HCT116 (cell line): Measurements from ENCODE around the gene H3-3A. TPM values are rescaled to one million over a fixed set of nuclear protein-coding genes. Genes with fewer than 3 reads are reported as not detected.

Source experiments
- ATAC-seq: fragments of 200-7000 bp; cut with Tn5 transposase; 2 replicates; pipeline ENCODE4 v1.9.1; 2020; ENCODE audit warnings: mild to moderate bottlenecking, moderate library complexity
- BruUV-seq: library from RNA; stranded (reverse); fragments of 400-500 nt; replicated peaks from 2 replicates; lab custom pipeline; 2021; lab: Mats Ljungman, UMichigan
- CTCF ChIA-PET: fragments of 300-600 bp; sonication (Branson Sonifier 250); formaldehyde crosslinking; loops from one replicate; lab custom pipeline; 2021; ENCODE audit warnings: antibody characterized with exemption; lab: Charles Lee
- POLR2A ChIA-PET: fragments of 300-600, 350-600 bp; sonication (Branson Sonifier 250); formaldehyde crosslinking; loops from one replicate; lab custom pipeline; 2021; ENCODE audit warnings: antibody characterized with exemption; lab: Charles Lee
- RAD21 ChIA-PET, 2 experiments: fragments of 300-600 bp; sonication (Branson Sonifier 250); formaldehyde crosslinking; loops; one replicate each; lab custom pipeline; 2023; ENCODE audit warnings: low total read pairs in 2 of 2; ENCODE audit not compliant: uncharacterized antibody in 2 of 2, unreplicated experiment in 2 of 2, low non-redundant PET in 1 of 2; lab: Charles Lee
- DNase-seq: peaks from one replicate; pipeline ENCODE4 v3.0.0-alpha.2; 2010; ENCODE audit warnings: low read depth, low spot score
- H2AFZ ChIP-seq: fragments of 200-600 bp; shearing (Covaris generic), sonication (generic); 2 replicates; pipeline ENCODE4 v1.6.1; 2017; ENCODE audit warnings: low read depth, mixed run types, mixed read lengths, antibody characterized with exemption, low read length; ENCODE audit not compliant: poor library complexity, severe bottlenecking
- H3K27ac ChIP-seq: 2 replicates; pipeline ENCODE4 v1.5.1; 2012; ENCODE audit warnings: low read depth, low read length
- H3K27me3 ChIP-seq: fragments of 200-600 bp; sonication (generic); 2 replicates; pipeline ENCODE4 v1.6.1; 2016; ENCODE audit warnings: mixed run types, low read length, mixed read lengths; ENCODE audit not compliant: insufficient read depth
- H3K36me3 ChIP-seq, 2 experiments: fragments of 200-500 bp in 1 of 2; fragments of 200-600 bp in 1 of 2; sonication (Bioruptor generic) in 1 of 2; sonication (generic) in 1 of 2; 2 replicates each; pipeline versions ENCODE4 v1.5.1 to v1.6.1; 2014 to 2016; ENCODE audit warnings: low read length in 2 of 2, inconsistent platforms in 1 of 2, mixed read lengths in 1 of 2, mixed run types in 1 of 2; ENCODE audit not compliant: insufficient read depth in 2 of 2, control insufficient read depth in 1 of 2
- H3K4me1 ChIP-seq, 2 experiments: fragments of 200-600 bp in 1 of 2; sonication (generic) in 1 of 2; 2 replicates each; pipeline versions ENCODE4 v1.5.1 to v1.6.1; 2012 to 2017; ENCODE audit warnings: low read length in 2 of 2, inconsistent platforms in 1 of 2, mild to moderate bottlenecking in 1 of 2, mixed read lengths in 1 of 2, mixed run types in 1 of 2, moderate library complexity in 1 of 2; ENCODE audit not compliant: insufficient read depth in 2 of 2, control insufficient read depth in 1 of 2
- H3K4me2 ChIP-seq: fragments of 200-600 bp; sonication (generic); 2 replicates; pipeline ENCODE4 v1.6.1; 2017; ENCODE audit warnings: mixed run types, low read length, mixed read lengths
- H3K4me3 ChIP-seq, 2 experiments: fragments of 200-600 bp in 1 of 2; sonication (generic) in 1 of 2; replicated peaks in 1 of 2; 2 replicates each; pipeline ENCODE4 v1.5.1; 2011 to 2016; ENCODE audit warnings: low read length in 2 of 2, control low read depth in 1 of 2, low read depth in 1 of 2, mild to moderate bottlenecking in 1 of 2, mixed read lengths in 1 of 2, mixed run types in 1 of 2
- H3K79me2 ChIP-seq: fragments of 200-600 bp; sonication (generic); 2 replicates; pipeline ENCODE4 v1.6.1; 2017; ENCODE audit warnings: mild to moderate bottlenecking, mixed run types, low read length, moderate library complexity, mixed read lengths; ENCODE audit not compliant: insufficient read depth
- H3K9ac ChIP-seq: fragments of 200-600 bp; sonication (generic); 2 replicates; pipeline ENCODE4 v1.6.1; 2016; ENCODE audit warnings: low read length, mixed read lengths
- H3K9me2 ChIP-seq: fragments of 200-600 bp; sonication (generic), shearing (Covaris generic); 2 replicates; pipeline ENCODE4 v1.6.1; 2017; ENCODE audit warnings: mixed run types, mild to moderate bottlenecking, moderate library complexity; ENCODE audit not compliant: insufficient read depth
- H3K9me3 ChIP-seq, 2 experiments: fragments of 200-500 bp in 1 of 2; fragments of 200-600 bp in 1 of 2; sonication (Bioruptor generic) in 1 of 2; sonication (generic) in 1 of 2; 2 replicates each; pipeline ENCODE4 v1.6.1; 2014 to 2017; ENCODE audit warnings: low read length in 2 of 2, mixed read lengths in 2 of 2, inconsistent platforms in 1 of 2, low read depth in 1 of 2, mild to moderate bottlenecking in 1 of 2, mixed run types in 1 of 2, moderate library complexity in 1 of 2; ENCODE audit not compliant: control insufficient read depth in 1 of 2, insufficient read depth in 1 of 2
- H4K20me1 ChIP-seq: fragments of 200-600 bp; sonication (generic), shearing (Covaris generic); 2 replicates; pipeline ENCODE4 v1.6.1; 2017; ENCODE audit warnings: mixed run types, mild to moderate bottlenecking, moderate library complexity; ENCODE audit not compliant: insufficient read depth
- CBX3 ChIP-seq: IDR thresholded peaks from 2 replicates; pipeline ENCODE4 v1.6.1; 2012; ENCODE audit warnings: low read depth
- CEBPB ChIP-seq: IDR thresholded peaks from 2 replicates; pipeline ENCODE4 v1.6.1; 2012; ENCODE audit warnings: low read depth
- EGR1 ChIP-seq: IDR thresholded peaks from 2 replicates; pipeline ENCODE4 v1.6.1; 2012; ENCODE audit warnings: low read depth
- ELF1 ChIP-seq: IDR thresholded peaks from 2 replicates; pipeline ENCODE4 v1.6.1; 2012; ENCODE audit warnings: low read depth, borderline replicate concordance
- EZH2 ChIP-seq: fragments of 200-600 bp; sonication (generic); IDR thresholded peaks from 2 replicates; pipeline ENCODE4 v1.6.1; 2017; ENCODE audit warnings: antibody characterized with exemption, mixed run types
- EZH2phosphoT487 ChIP-seq: fragments of 200-600 bp; IDR thresholded peaks from 2 replicates; pipeline ENCODE4 v1.6.1; 2018; ENCODE audit warnings: antibody characterized with exemption, borderline replicate concordance
- FOSL1 ChIP-seq: IDR thresholded peaks from 2 replicates; pipeline ENCODE4 v1.6.1; 2012; ENCODE audit warnings: low read depth
- JUND ChIP-seq: IDR thresholded peaks from 2 replicates; pipeline ENCODE4 v1.6.1; 2012
- POLR2A ChIP-seq: IDR thresholded peaks from 2 replicates; pipeline ENCODE4 v1.7.0; 2011; ENCODE audit warnings: borderline replicate concordance; ENCODE audit not compliant: insufficient read depth, insufficient read length; ENCODE audit errors: extremely low read depth
- POLR2AphosphoS5 ChIP-seq: IDR thresholded peaks from 2 replicates; pipeline ENCODE4 v1.6.1; 2011; ENCODE audit warnings: mild to moderate bottlenecking, low read depth, low read length, moderate library complexity
- SIN3A ChIP-seq: IDR thresholded peaks from 2 replicates; pipeline ENCODE4 v1.6.1; 2012; ENCODE audit warnings: low read depth
- SP1 ChIP-seq: IDR thresholded peaks from 2 replicates; pipeline ENCODE4 v1.6.1; 2012; ENCODE audit warnings: low read depth
- SRF ChIP-seq: IDR thresholded peaks from 2 replicates; pipeline ENCODE4 v1.6.1; 2012; ENCODE audit warnings: low read depth
- TCF7L2 ChIP-seq: IDR thresholded peaks from 2 replicates; pipeline ENCODE4 v1.7.0; 2011; ENCODE audit warnings: borderline replicate concordance, inconsistent platforms; ENCODE audit not compliant: insufficient read depth, insufficient read length; ENCODE audit errors: extremely low read depth
- YY1 ChIP-seq: IDR thresholded peaks from 2 replicates; pipeline ENCODE4 v1.6.1; 2011; ENCODE audit warnings: low read length, low read depth, moderate library complexity, mild to moderate bottlenecking; ENCODE audit not compliant: insufficient replicate concordance; ENCODE audit errors: extremely low read depth
- ZNF274 ChIP-seq: fragments of 200-500 bp; sonication (Bioruptor generic); IDR thresholded peaks from 2 replicates; pipeline ENCODE4 v1.6.1; 2014; ENCODE audit warnings: mild to moderate bottlenecking, low read depth, low read length, inconsistent platforms
- intact Hi-C: fragments of 100-400 bp; cut with micrococcal nuclease; formaldehyde crosslinking; loops from 2 replicates; pipeline ENCODE4 v1.10.0; 2022
- total RNA-seq: library from RNA; stranded (reverse); gene quantifications from one replicate; pipeline ENCODE4 v1.2.1, GENCODE V29; 2021; ENCODE audit not compliant: unreplicated experiment
- TF ChIP-seq, protein P1 (sequence below): IDR thresholded peaks from 2 replicates; pipeline ENCODE4 v1.6.1; 2012
- TF ChIP-seq, protein P2 (sequence below): IDR thresholded peaks from 2 replicates; pipeline ENCODE4 v1.6.1; 2011; ENCODE audit warnings: mild to moderate bottlenecking, low read length, moderate library complexity; ENCODE audit not compliant: insufficient replicate concordance; ENCODE audit errors: extremely low read depth
- TF ChIP-seq, protein P3 (sequence below): IDR thresholded peaks from 2 replicates; pipeline ENCODE4 v1.6.1; 2012
- TF ChIP-seq, protein P4 (sequence below), 3 experiments: fragments of 200-600 bp in 1 of 3; sonication (generic) in 1 of 3; IDR thresholded peaks in 2 of 3; conservative IDR thresholded peaks in 1 of 3; 2 replicates each; pipeline ENCODE4 v1.5.1; 2012 to 2017; ENCODE audit warnings: low read depth in 2 of 3, low read length in 2 of 3, antibody characterized with exemption in 1 of 3, borderline replicate concordance in 1 of 3, control low read depth in 1 of 3, mild to moderate bottlenecking in 1 of 3, mixed read lengths in 1 of 3, mixed run types in 1 of 3, moderate library complexity in 1 of 3; ENCODE audit not compliant: insufficient read depth in 1 of 3

The H3-3A gene
- total RNA-seq, 1 experiment from 2014 or later, result 386 TPM

DNA sequence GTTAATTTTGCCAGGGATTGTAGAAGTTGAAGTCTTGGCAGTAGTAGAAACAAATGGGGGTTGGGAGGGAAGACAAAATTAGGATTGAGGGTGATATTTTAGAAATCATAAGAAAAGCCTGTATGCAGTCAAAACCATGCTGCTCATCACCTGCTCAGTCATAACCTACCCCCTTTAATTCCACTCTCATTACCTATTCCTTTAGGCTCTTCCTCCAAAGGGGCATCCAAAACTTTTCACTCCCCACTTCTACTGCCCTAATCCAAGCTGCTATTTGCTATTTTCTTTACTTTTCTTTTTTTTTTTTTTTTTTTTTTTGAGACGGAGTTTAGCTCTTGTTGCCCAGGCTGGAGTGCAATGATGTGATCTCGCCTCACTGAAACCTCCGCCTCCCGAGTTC is 11.5 kb downstream of the H3-3A start:
- CTCF ChIA-PET, result interaction anchor here (1.9 to 4.5 kb wide), 2 partner anchors 9 to 11 kb away, joined by 5 to 39 read pairs; partner anchors contain the start of gene H3-3A
- no peak overlapping the region for H3K27ac ChIP-seq

More for the DNA sequence above, 11.5 kb downstream of the H3-3A start:
- H3K4me2 ChIP-seq, result no peak overlapping the region
- POLR2A ChIA-PET, result interaction anchor here (0.7 to 1.2 kb wide), 2 partner anchors 9 to 12 kb away, joined by 3 read pairs; partner anchors contain the start of gene H3-3A
- DNase-seq, result no peak
- H3K4me3 ChIP-seq, result no peak overlapping the region
- intact Hi-C loops, result no loop called here
- no peaks in the 10 kb centered on the region for H3K27me3 ChIP-seq
- H3K9me2 ChIP-seq, result no peaks in the 10 kb centered on the region
- no peaks in the 10 kb centered on the region for H4K20me1 ChIP-seq
- H3K9me3 ChIP-seq, result no peaks in the 10 kb centered on the region
- H3K9ac ChIP-seq, result no peak overlapping the region
- no peaks in the 10 kb centered on the region for H3K4me1 ChIP-seq
- no peak overlapping the region for H2AFZ ChIP-seq
- H3K79me2 ChIP-seq, result peaks cover 15% of the 10 kb centered on the region
- no peak for TF ChIP-seq SP1
- no peak for TF ChIP-seq YY1
- TF ChIP-seq EZH2phosphoT487, result no peak
- TF ChIP-seq POLR2A, result no peak
- TF ChIP-seq SRF, result no peak
- TF ChIP-seq, protein P1, sequence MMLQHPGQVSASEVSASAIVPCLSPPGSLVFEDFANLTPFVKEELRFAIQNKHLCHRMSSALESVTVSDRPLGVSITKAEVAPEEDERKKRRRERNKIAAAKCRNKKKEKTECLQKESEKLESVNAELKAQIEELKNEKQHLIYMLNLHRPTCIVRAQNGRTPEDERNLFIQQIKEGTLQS, result no peak
- TF ChIP-seq ZNF274, result no peak
- TF ChIP-seq EGR1, result no peak
- no peak for TF ChIP-seq EZH2
- TF ChIP-seq, protein P2, sequence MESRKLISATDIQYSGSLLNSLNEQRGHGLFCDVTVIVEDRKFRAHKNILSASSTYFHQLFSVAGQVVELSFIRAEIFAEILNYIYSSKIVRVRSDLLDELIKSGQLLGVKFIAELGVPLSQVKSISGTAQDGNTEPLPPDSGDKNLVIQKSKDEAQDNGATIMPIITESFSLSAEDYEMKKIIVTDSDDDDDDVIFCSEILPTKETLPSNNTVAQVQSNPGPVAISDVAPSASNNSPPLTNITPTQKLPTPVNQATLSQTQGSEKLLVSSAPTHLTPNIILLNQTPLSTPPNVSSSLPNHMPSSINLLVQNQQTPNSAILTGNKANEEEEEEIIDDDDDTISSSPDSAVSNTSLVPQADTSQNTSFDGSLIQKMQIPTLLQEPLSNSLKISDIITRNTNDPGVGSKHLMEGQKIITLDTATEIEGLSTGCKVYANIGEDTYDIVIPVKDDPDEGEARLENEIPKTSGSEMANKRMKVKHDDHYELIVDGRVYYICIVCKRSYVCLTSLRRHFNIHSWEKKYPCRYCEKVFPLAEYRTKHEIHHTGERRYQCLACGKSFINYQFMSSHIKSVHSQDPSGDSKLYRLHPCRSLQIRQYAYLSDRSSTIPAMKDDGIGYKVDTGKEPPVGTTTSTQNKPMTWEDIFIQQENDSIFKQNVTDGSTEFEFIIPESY, result no peak
- no peak for TF ChIP-seq JUND
- no peak for TF ChIP-seq POLR2AphosphoS5
- no peak for TF ChIP-seq TCF7L2
- TF ChIP-seq CEBPB, result no peak
- TF ChIP-seq, protein P3, sequence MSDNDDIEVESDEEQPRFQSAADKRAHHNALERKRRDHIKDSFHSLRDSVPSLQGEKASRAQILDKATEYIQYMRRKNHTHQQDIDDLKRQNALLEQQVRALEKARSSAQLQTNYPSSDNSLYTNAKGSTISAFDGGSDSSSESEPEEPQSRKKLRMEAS, result no peak
- TF ChIP-seq, protein P4, sequence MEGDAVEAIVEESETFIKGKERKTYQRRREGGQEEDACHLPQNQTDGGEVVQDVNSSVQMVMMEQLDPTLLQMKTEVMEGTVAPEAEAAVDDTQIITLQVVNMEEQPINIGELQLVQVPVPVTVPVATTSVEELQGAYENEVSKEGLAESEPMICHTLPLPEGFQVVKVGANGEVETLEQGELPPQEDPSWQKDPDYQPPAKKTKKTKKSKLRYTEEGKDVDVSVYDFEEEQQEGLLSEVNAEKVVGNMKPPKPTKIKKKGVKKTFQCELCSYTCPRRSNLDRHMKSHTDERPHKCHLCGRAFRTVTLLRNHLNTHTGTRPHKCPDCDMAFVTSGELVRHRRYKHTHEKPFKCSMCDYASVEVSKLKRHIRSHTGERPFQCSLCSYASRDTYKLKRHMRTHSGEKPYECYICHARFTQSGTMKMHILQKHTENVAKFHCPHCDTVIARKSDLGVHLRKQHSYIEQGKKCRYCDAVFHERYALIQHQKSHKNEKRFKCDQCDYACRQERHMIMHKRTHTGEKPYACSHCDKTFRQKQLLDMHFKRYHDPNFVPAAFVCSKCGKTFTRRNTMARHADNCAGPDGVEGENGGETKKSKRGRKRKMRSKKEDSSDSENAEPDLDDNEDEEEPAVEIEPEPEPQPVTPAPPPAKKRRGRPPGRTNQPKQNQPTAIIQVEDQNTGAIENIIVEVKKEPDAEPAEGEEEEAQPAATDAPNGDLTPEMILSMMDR (IDR thresholded peaks at IDR 0.05 in 2 of 3, conservative IDR thresholded peaks at IDR 0.05 in 1 of 3; ENCODE audit: borderline replicate concordance in 1 of 3, insufficient read depth in 1 of 3, low read depth in 2 of 3, low read length in 2 of 3), result no peak
- TF ChIP-seq FOSL1, result no peak
- no peak for TF ChIP-seq SIN3A
- no peak for TF ChIP-seq CBX3
- TF ChIP-seq ELF1, result no peak
- TF ChIP-seq, all 23 proteins: peak for 0
- no TSS peak for BruUV-seq
- RAD21 ChIA-PET, result no interaction called here
- ATAC-seq, result no peak
- H3K36me3 ChIP-seq, result peaks cover 27 to 28% of the 10 kb centered on the region in 2 experiments
